AG10803 (cell line): ENCODE results near the gene TBC1D24.
"Not testable (repeated sequence)": the region's sequence is repeated elsewhere in the genome, so short reads cannot be mapped to it uniquely, and the experiment has no call there.

Experiments used
- DNase-seq: peaks from one replicate; pipeline ENCODE4 v3.0.0; 2010; ENCODE audit warnings: low read depth
- H3K4me3 ChIP-seq: 2 replicates; pipeline ENCODE4 v1.5.1; 2011; ENCODE audit warnings: mild to moderate bottlenecking, low read length, control low read depth
- TF ChIP-seq, protein P1 (sequence below): conservative IDR thresholded peaks from 2 replicates; pipeline ENCODE4 v1.5.1; 2011; ENCODE audit warnings: mild to moderate bottlenecking, low read length, control low read depth, inconsistent platforms

TBC1D24 gene

DNA sequence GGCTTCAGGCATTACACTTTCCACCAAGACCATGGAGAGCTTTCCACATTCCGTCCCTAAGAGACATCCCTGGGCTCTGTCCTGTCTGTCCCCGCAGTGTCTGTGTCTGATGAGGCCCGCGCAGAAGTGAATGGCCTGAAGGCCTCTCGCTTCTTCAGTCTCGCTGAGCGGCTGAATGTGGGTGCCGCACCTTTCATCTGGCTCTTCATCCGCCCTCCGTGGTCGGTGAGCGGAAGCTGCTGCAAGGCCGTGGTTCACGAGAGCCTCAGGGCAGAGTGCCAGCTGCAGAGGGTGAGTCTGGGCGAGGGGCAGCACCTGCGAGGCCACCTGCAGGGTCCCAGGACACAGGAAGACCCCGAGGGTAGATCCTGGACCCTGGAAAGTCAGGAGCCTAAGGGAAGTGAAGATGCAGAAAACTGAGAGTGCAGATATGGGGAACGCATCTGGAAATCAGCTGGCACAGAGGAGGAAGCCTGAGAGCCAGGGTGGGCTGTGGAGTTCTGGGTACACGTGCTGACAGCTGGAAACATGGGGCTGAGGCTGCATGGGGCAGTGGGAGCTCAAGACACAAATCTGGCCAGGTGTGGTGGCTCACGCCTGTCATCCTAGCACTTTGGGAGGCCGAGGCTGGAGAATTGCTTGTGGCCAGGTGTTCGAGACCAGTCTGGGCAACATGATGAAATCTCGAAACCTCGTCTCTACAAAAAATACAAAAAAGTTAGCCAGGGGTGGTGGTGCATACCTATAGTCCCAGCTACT, 37.7 kb upstream of the TBC1D24 start:
- TF ChIP-seq, protein P1, sequence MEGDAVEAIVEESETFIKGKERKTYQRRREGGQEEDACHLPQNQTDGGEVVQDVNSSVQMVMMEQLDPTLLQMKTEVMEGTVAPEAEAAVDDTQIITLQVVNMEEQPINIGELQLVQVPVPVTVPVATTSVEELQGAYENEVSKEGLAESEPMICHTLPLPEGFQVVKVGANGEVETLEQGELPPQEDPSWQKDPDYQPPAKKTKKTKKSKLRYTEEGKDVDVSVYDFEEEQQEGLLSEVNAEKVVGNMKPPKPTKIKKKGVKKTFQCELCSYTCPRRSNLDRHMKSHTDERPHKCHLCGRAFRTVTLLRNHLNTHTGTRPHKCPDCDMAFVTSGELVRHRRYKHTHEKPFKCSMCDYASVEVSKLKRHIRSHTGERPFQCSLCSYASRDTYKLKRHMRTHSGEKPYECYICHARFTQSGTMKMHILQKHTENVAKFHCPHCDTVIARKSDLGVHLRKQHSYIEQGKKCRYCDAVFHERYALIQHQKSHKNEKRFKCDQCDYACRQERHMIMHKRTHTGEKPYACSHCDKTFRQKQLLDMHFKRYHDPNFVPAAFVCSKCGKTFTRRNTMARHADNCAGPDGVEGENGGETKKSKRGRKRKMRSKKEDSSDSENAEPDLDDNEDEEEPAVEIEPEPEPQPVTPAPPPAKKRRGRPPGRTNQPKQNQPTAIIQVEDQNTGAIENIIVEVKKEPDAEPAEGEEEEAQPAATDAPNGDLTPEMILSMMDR, result no peak
- DNase-seq, result no peak
- H3K4me3 ChIP-seq, result no peak overlapping the region

DNA sequence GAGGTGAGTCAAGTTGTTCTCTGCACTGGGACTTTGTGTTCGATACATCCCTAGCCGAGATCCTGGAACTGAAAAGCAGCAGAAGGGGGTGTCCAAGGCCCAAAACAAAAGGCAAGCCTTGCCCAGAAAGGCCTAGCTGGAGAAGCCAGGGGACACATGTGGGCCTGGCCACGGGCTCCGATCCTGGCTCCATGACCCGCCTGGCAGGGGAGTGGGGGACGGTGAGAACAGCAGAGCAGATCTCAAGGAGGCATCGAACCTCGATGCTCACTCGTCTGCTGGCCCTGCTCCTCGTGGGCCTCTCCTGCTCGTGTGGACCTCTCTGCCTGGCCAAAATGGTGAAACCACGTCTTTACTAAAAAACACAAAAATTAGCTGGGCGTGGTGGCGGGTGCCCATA, 36.8 kb upstream of the TBC1D24 start:
- TF ChIP-seq, protein P1, result no peak
- no peak overlapping the region for H3K4me3 ChIP-seq
- no peak for DNase-seq

DNA sequence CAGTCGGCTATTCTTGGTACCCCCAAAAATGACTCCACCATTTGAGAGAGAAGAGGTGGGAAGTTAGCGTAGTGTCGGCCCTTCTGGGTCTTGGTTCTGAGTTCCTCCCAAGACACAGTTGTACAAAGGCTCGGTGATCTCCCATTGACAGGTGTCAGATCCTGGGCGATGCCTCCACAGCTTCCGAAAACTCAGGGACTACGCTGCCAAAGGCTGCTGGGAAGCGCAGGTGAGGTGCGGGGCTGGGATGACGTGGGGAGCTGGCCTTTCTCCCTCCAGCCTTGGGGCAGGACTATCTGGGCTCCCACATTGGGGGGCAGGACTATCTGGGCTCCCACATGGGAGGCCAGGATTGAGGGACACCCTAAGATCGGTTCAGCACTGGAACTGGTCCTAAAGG, 35.3 kb upstream of the TBC1D24 start:
- DNase-seq, result no peak
- TF ChIP-seq, protein P1, result no peak

DNA sequence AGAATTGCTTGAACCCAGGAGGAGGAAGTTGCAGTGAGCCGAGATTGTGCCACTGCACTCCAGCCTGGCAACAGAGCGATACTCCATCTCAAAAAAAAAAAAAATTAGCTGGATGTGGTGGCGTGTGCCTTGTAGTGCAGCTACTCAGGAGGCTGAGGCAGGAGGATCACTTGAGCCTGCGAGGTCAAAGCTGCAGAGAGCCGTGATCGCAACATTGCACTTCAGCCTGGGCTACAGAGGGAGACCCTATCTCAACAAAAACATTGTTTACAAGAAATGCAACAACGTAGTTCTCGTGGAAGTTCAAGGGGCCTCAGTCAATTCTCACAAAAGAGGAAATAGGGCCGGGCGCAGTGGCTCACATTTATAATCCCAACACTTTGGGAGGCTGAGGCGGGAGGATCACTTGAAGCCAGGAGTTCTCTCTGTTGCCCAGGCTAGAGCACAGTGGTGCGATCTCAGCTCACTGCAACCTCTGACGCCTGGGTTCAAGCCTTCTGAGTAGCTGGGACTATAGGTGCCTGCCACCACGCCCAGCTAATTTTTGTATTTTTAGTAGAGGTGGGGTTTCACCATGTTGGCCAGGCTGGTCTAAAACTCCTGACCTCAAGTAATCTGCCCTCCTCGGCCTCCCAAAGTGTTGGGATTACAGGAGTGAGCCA, 33.7 kb upstream of the TBC1D24 start:
- not testable (repeated sequence) for DNase-seq

More for the DNA sequence above, 35.3 kb upstream of the TBC1D24 start:
- no peak overlapping the region for H3K4me3 ChIP-seq

DNA sequence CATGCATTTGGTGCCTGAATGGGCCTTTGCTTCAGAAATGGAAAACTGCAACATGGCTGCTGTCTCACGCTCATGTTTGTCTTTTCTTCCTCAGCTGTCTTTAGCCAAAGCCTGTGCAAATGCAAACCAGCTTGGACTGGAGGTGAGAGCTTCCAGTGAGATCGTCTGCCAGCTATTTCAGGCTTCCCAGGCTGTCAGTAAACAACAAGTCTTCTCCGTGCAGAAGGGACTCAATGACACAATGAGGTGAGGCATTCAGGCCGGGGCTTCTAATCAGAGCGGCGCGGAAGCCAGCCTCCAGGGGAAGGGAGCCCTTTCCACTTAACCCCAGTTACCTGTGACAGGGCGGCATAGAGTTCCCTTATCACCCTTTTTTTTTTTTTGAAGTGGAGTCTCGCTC, 31.4 kb upstream of the TBC1D24 start:
- no peak for DNase-seq
- TF ChIP-seq, protein P1, result no peak
- no peak overlapping the region for H3K4me3 ChIP-seq

More for the DNA sequence above, 33.7 kb upstream of the TBC1D24 start:
- not testable (repeated sequence) for H3K4me3 ChIP-seq

DNA sequence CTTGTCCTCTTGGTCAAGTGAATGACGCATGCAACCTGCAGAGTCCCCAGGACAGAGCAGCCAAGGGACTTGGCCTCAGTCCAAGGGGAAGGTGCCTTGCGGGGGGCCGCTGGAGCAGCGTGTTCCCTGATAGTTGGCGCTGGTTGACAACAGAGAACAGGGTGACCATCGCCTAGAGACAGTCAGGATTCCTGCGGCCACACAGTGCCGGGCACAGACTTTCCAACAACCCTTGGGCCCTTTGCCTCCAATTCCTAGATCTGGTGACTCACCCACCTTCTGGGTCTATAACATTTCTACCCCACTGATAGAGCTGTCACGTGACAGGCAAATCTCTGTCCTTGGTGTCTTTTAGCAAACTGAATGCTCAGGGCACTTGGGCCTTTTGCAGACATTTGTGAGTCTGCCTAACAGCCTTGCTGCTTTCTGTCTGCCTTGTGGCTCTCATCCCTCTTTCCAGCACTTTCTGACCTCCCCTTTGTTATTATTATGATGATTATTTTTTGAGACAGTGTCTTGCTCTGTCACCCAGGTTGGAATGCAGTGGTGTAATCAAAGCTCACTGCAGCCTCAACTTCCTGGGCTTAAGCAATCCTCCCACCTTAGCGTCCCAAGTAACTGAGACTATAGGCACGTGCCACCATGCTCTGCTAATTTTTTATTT, 26.9 kb upstream of the TBC1D24 start:
- TF ChIP-seq, protein P1, result no peak
- no peak overlapping the region for H3K4me3 ChIP-seq
- peak; percentile 29 for DNase-seq

DNA sequence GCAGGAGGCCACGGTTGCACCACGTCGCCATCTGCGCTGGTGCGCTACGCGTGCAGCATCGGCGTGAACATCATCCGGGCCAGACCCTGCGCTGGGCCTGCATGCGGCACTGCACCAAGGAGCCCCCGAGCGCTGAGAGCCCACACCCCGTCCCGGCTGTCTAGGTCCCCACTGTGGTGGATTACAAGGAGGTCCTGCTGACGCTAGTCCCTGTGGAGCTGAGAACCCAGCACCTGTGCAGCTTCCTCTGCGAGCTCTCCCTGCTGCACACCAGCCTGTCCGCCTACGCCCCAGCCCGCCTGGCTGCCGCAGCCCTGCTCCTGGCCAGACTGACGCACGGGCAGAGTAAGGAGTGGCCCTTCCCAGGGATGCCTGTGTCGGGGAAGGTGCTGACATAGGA, 25.8 kb upstream of the TBC1D24 start:
- DNase-seq, result no peak
- no peak overlapping the region for H3K4me3 ChIP-seq
- TF ChIP-seq, protein P1, result no peak
